ENCODE measurements around the gene SAMD13.

- TF ChIP-seq CTCF (IDR thresholded peaks at IDR 0.05) (no peak), POLR2A (IDR thresholded peaks at IDR 0.05) (no peak)
Observed at GRCh38 chr1:84376000-84376910, 74.7 kb downstream of the SAMD13 start.
